T-helper 1 cell treated with Interleukin-12 subunit alpha and Interleukin-12 subunit beta and Interleukin-4 antibody, amounts not matched to agents 30 μg/mL and 1 μg/mL, for 36 hours (primary cell): ENCODE measurements around the gene UBE2E1.

Source experiments
- H3K27ac Mint-ChIP-seq: one replicate; pipeline ENCODE4 v1.8.0; 2021; ENCODE audit warnings: mild to moderate bottlenecking, mixed read lengths
- H3K27me3 Mint-ChIP-seq: one replicate; pipeline ENCODE4 v1.8.0; 2021; ENCODE audit warnings: low read depth, mixed read lengths
- H3K36me3 Mint-ChIP-seq: one replicate; pipeline ENCODE4 v1.8.0; 2021; ENCODE audit warnings: low read depth, mixed read lengths
- H3K4me1 Mint-ChIP-seq: one replicate; pipeline ENCODE4 v1.8.0; 2021; ENCODE audit warnings: low read depth, mixed read lengths
- H3K4me3 Mint-ChIP-seq: one replicate; pipeline ENCODE4 v1.8.0; 2021; ENCODE audit warnings: mild to moderate bottlenecking, moderate library complexity, mixed read lengths
- H3K9me3 Mint-ChIP-seq: one replicate; pipeline ENCODE4 v1.8.0; 2021; ENCODE audit warnings: mixed read lengths

UBE2E1 gene

GRCh38 chr3:23821858-23822257, 16.1 kb downstream of the UBE2E1 start:
- no peak overlapping the region for H3K27ac Mint-ChIP-seq

GRCh38 chr3:23822559-23822958, 16.8 kb downstream of the UBE2E1 start:
- peaks cover 13% of the 10 kb centered on the region for H3K36me3 Mint-ChIP-seq
- peaks cover 12% of the 10 kb centered on the region for H3K4me1 Mint-ChIP-seq
- H3K4me3 Mint-ChIP-seq = no peak overlapping the region
- no peak overlapping the region for H3K27ac Mint-ChIP-seq
- H3K27me3 Mint-ChIP-seq = no peaks in the 10 kb centered on the region
- H3K9me3 Mint-ChIP-seq = no peaks in the 10 kb centered on the region

More at GRCh38 chr3:23821858-23822257, 16.1 kb downstream of the UBE2E1 start:
- no peaks in the 10 kb centered on the region for H3K27me3 Mint-ChIP-seq
- no peaks in the 10 kb centered on the region for H3K9me3 Mint-ChIP-seq
- peaks cover 14% of the 10 kb centered on the region for H3K36me3 Mint-ChIP-seq
- no peak overlapping the region for H3K4me3 Mint-ChIP-seq
- H3K4me1 Mint-ChIP-seq = peaks cover 12% of the 10 kb centered on the region

- Mint-ChIP-seq H3K4me3 (no peak overlapping the region), H3K36me3 (peaks cover 11% of the 10 kb centered on the region), H3K4me1 (peaks cover 12% of the 10 kb centered on the region), H3K27ac (no peak overlapping the region), H3K9me3 (no peaks in the 10 kb centered on the region), H3K27me3 (no peaks in the 10 kb centered on the region)
Observed at GRCh38 chr3:23823620-23824019, 17.9 kb downstream of the UBE2E1 start.

GRCh38 chr3:23824699-23825444, 19.1 kb downstream of the UBE2E1 start:
- H3K4me1 Mint-ChIP-seq = peaks cover 11% of the 10 kb centered on the region
- H3K36me3 Mint-ChIP-seq = peaks cover 9% of the 10 kb centered on the region
- no peak overlapping the region for H3K27ac Mint-ChIP-seq
- no peaks in the 10 kb centered on the region for H3K9me3 Mint-ChIP-seq
- no peaks in the 10 kb centered on the region for H3K27me3 Mint-ChIP-seq
- no peak overlapping the region for H3K4me3 Mint-ChIP-seq

- H3K4me1 Mint-ChIP-seq = peaks cover 20% of the 10 kb centered on the region
- no peaks in the 10 kb centered on the region for H3K9me3 Mint-ChIP-seq
- peaks cover 9% of the 10 kb centered on the region for H3K36me3 Mint-ChIP-seq
- no peaks in the 10 kb centered on the region for H3K27me3 Mint-ChIP-seq
- H3K27ac Mint-ChIP-seq = no peak overlapping the region
- no peak overlapping the region for H3K4me3 Mint-ChIP-seq
Observed at GRCh38 chr3:23825802-23826201, 20.0 kb downstream of the UBE2E1 start.

GRCh38 chr3:23826382-23827064, 20.8 kb downstream of the UBE2E1 start:
- H3K4me1 Mint-ChIP-seq = peaks cover 19% of the 10 kb centered on the region
- H3K27me3 Mint-ChIP-seq = no peaks in the 10 kb centered on the region
- no peaks in the 10 kb centered on the region for H3K9me3 Mint-ChIP-seq
- H3K4me3 Mint-ChIP-seq = no peak overlapping the region
- H3K27ac Mint-ChIP-seq = no peak overlapping the region
- H3K36me3 Mint-ChIP-seq = peaks cover 5% of the 10 kb centered on the region

GRCh38 chr3:23829242-23829934, 23.6 kb downstream of the UBE2E1 start:
- H3K27me3 Mint-ChIP-seq = no peaks in the 10 kb centered on the region
- no peaks in the 10 kb centered on the region for H3K9me3 Mint-ChIP-seq
- H3K36me3 Mint-ChIP-seq = peaks cover 4% of the 10 kb centered on the region
- H3K4me1 Mint-ChIP-seq = peaks cover 18% of the 10 kb centered on the region
- H3K27ac Mint-ChIP-seq = no peak overlapping the region
- H3K4me3 Mint-ChIP-seq = no peak overlapping the region

GRCh38 chr3:23830869-23831484, 25.2 kb downstream of the UBE2E1 start:
- Mint-ChIP-seq H3K27ac (no peak overlapping the region), H3K4me1 (peaks cover 15% of the 10 kb centered on the region)

GRCh38 chr3:23831517-23832394, 26.0 kb downstream of the UBE2E1 start:
- no peaks in the 10 kb centered on the region for H3K27me3 Mint-ChIP-seq
- peaks cover 12% of the 10 kb centered on the region for H3K4me1 Mint-ChIP-seq
- no peaks in the 10 kb centered on the region for H3K9me3 Mint-ChIP-seq
- no peak overlapping the region for H3K27ac Mint-ChIP-seq
- H3K36me3 Mint-ChIP-seq = no peaks in the 10 kb centered on the region
- no peak overlapping the region for H3K4me3 Mint-ChIP-seq

More at GRCh38 chr3:23830869-23831484, 25.2 kb downstream of the UBE2E1 start:
- H3K36me3 Mint-ChIP-seq = peaks cover 2% of the 10 kb centered on the region
- no peak overlapping the region for H3K4me3 Mint-ChIP-seq
- no peaks in the 10 kb centered on the region for H3K9me3 Mint-ChIP-seq
- no peaks in the 10 kb centered on the region for H3K27me3 Mint-ChIP-seq

GRCh38 chr3:23832523-23832922, 26.8 kb downstream of the UBE2E1 start:
- no peaks in the 10 kb centered on the region for H3K9me3 Mint-ChIP-seq
- H3K27ac Mint-ChIP-seq = no peak overlapping the region
- peaks cover 12% of the 10 kb centered on the region for H3K4me1 Mint-ChIP-seq
- H3K27me3 Mint-ChIP-seq = no peaks in the 10 kb centered on the region
- no peaks in the 10 kb centered on the region for H3K36me3 Mint-ChIP-seq
- H3K4me3 Mint-ChIP-seq = no peak overlapping the region

- Mint-ChIP-seq H3K4me3 (no peak overlapping the region), H3K4me1 (peaks cover 12% of the 10 kb centered on the region), H3K27ac (no peak overlapping the region), H3K27me3 (no peaks in the 10 kb centered on the region), H3K36me3 (no peaks in the 10 kb centered on the region), H3K9me3 (no peaks in the 10 kb centered on the region)
Observed at GRCh38 chr3:23834082-23834870, 28.5 kb downstream of the UBE2E1 start.

- peaks cover 10% of the 10 kb centered on the region for H3K4me1 Mint-ChIP-seq
- no peak overlapping the region for H3K27ac Mint-ChIP-seq
Observed at GRCh38 chr3:23835087-23835486, 29.3 kb downstream of the UBE2E1 start.

GRCh38 chr3:23835802-23836201, 30.0 kb downstream of the UBE2E1 start:
- H3K36me3 Mint-ChIP-seq = no peaks in the 10 kb centered on the region
- H3K27me3 Mint-ChIP-seq = no peaks in the 10 kb centered on the region
- H3K9me3 Mint-ChIP-seq = no peaks in the 10 kb centered on the region
- peaks cover 3% of the 10 kb centered on the region for H3K4me1 Mint-ChIP-seq
- H3K4me3 Mint-ChIP-seq = no peak overlapping the region
- no peak overlapping the region for H3K27ac Mint-ChIP-seq

More at GRCh38 chr3:23835087-23835486, 29.3 kb downstream of the UBE2E1 start:
- no peaks in the 10 kb centered on the region for H3K36me3 Mint-ChIP-seq
- H3K27me3 Mint-ChIP-seq = no peaks in the 10 kb centered on the region
- no peaks in the 10 kb centered on the region for H3K9me3 Mint-ChIP-seq
- H3K4me3 Mint-ChIP-seq = no peak overlapping the region
